ENCODE data around the gene IL18R1. TPM values are rescaled to one million over a fixed set of nuclear protein-coding genes. Genes with fewer than 3 reads are reported as not detected.
A peak's percentile ranks its signal among the peaks of the same experiment; 100 is the strongest.

Gene IL18R1
- total RNA-seq: 1.7 and 2.2 TPM in 2 replicates

GRCh38 chr2:102355526-102356380 lies at the start of gene IL18R1:
Gene IL18R1 (plus strand): TSS chr2:102355796. CDS start chr2:102362661, 6,865 bp downstream.
- H3K9me3 Mint-ChIP-seq: no peaks in the 10 kb centered on the region
- peak; percentile 91 for ATAC-seq (ENCODE audit: low read depth)

GRCh38 chr2:102306125-102306524 lies 49.5 kb upstream of the IL18R1 start:
- Mint-ChIP-seq H3K4me3 (no peak overlapping the region), H3K36me3 (ENCODE audit: low read depth) (no peaks in the 10 kb centered on the region), H3K4me1 (peaks cover 3% of the 10 kb centered on the region), H3K27me3 (peaks cover 40% of the 10 kb centered on the region), H3K27ac (no peak overlapping the region), H3K9me3 (no peaks in the 10 kb centered on the region)
- CTCF ChIA-PET: no interaction called here
- ATAC-seq (ENCODE audit: low read depth): no peak
- no peak for DNase-seq
- POLR2A ChIA-PET: no interaction called here
- intact Hi-C loops (cut with micrococcal nuclease): no loop called here
- TF ChIP-seq CTCF (IDR thresholded peaks at IDR 0.05): no peak

More at GRCh38 chr2:102355526-102356380, at the start of gene IL18R1:
- Mint-ChIP-seq H3K36me3 (ENCODE audit: low read depth) (no peaks in the 10 kb centered on the region), H3K4me1 (peaks cover 25% of the 10 kb centered on the region), H3K4me3 (peak within 1 kb of the TSS; percentile 90), H3K27me3 (no peaks in the 10 kb centered on the region), H3K27ac (peak within 1 kb of the TSS; percentile 86)
- ChIA-PET POLR2A (interaction anchor here (0.7 kb wide), 2 partner anchors 72 to 132 kb away, joined by 3 to 4 read pairs; no protein-coding TSS in a partner anchor), CTCF (interaction anchor here (0.8 to 1.4 kb wide), 4 partner anchors 36 to 88 kb away, joined by 3 to 5 read pairs (median 4); no protein-coding TSS in a partner anchor)
- no peak for TF ChIP-seq CTCF (IDR thresholded peaks at IDR 0.05)
- DNase-seq: peak; percentile 67
- intact Hi-C loops (cut with micrococcal nuclease): loop anchor here (1.0 to 10.0 kb wide), 3 partner anchors 103 to 471 kb away; no protein-coding TSS in a partner anchor

GRCh38 chr2:102310964-102311640 lies 44.5 kb upstream of the IL18R1 start, which contains the start of gene IL1RL1:
Gene IL1RL1 (plus strand): TSS chr2:102311563. CDS start chr2:102338265, 26,702 bp downstream.
- Mint-ChIP-seq H3K4me3 (no peak within 1 kb of the TSS), H3K27ac (no peak within 1 kb of the TSS), H3K27me3 (peaks cover 31% of the 10 kb centered on the region), H3K4me1 (no peaks in the 10 kb centered on the region), H3K36me3 (ENCODE audit: low read depth) (no peaks in the 10 kb centered on the region), H3K9me3 (no peaks in the 10 kb centered on the region)
- intact Hi-C loops (cut with micrococcal nuclease): no loop called here
- no peak for TF ChIP-seq CTCF (IDR thresholded peaks at IDR 0.05)
- CTCF ChIA-PET: no interaction called here
- no peak for DNase-seq
- POLR2A ChIA-PET: no interaction called here
- ATAC-seq (ENCODE audit: low read depth): no peak

GRCh38 chr2:102313025-102313424 lies 42.6 kb upstream of the IL18R1 start:
- Mint-ChIP-seq H3K27ac (no peak overlapping the region), H3K9me3 (no peaks in the 10 kb centered on the region), H3K4me1 (no peaks in the 10 kb centered on the region), H3K36me3 (ENCODE audit: low read depth) (no peaks in the 10 kb centered on the region), H3K27me3 (peaks cover 20% of the 10 kb centered on the region), H3K4me3 (no peak overlapping the region)
- TF ChIP-seq CTCF (IDR thresholded peaks at IDR 0.05): no peak
- ATAC-seq (ENCODE audit: low read depth): no peak
- CTCF ChIA-PET: no interaction called here
- POLR2A ChIA-PET: no interaction called here
- intact Hi-C loops (cut with micrococcal nuclease): no loop called here
- DNase-seq: no peak

GRCh38 chr2:102313471-102313870 lies 42.1 kb upstream of the IL18R1 start:
- Mint-ChIP-seq H3K27me3 (peaks cover 15% of the 10 kb centered on the region), H3K27ac (no peak overlapping the region), H3K9me3 (no peaks in the 10 kb centered on the region), H3K4me3 (no peak overlapping the region), H3K4me1 (no peaks in the 10 kb centered on the region), H3K36me3 (ENCODE audit: low read depth) (no peaks in the 10 kb centered on the region)
- TF ChIP-seq CTCF (IDR thresholded peaks at IDR 0.05): no peak
- POLR2A ChIA-PET: no interaction called here
- ATAC-seq (ENCODE audit: low read depth) (no peak), DNase-seq (no peak)
- CTCF ChIA-PET: no interaction called here
- intact Hi-C loops (cut with micrococcal nuclease): no loop called here

Data from activated B cell treated with CpG ODN at 0.5 μM for 24 hours (primary cell).